AG20443 (cell line): ENCODE data around the gene PKIG.

Experiments used
- DNase-seq: peaks from one replicate; pipeline ENCODE4 v3.0.0; 2012; ENCODE audit warnings: low spot score, mixed read lengths

PKIG gene

GRCh38 chr20:44596876-44597275, 14.5 kb downstream of the PKIG start:
- DNase-seq: no peak

- no peak for DNase-seq
Measured at GRCh38 chr20:44597516-44597915, 15.1 kb downstream of the PKIG start.

GRCh38 chr20:44597930-44598329, 15.6 kb downstream of the PKIG start:
- DNase-seq: no peak

- no peak for DNase-seq
Measured at GRCh38 chr20:44598423-44599305, 16.3 kb downstream of the PKIG start.

GRCh38 chr20:44599715-44600114, 17.3 kb downstream of the PKIG start:
- DNase-seq: no peak

GRCh38 chr20:44600301-44600700, 17.9 kb downstream of the PKIG start:
- DNase-seq: no peak

- DNase-seq: peak; percentile 64
Measured at GRCh38 chr20:44600758-44601201, 18.4 kb downstream of the PKIG start.

- DNase-seq: no peak
Measured at GRCh38 chr20:44601236-44601671, 18.9 kb downstream of the PKIG start.

GRCh38 chr20:44601801-44602204, 19.4 kb downstream of the PKIG start:
- DNase-seq: peak; percentile 91

GRCh38 chr20:44603327-44603726, 20.9 kb downstream of the PKIG start:
- DNase-seq: no peak

- no peak for DNase-seq
Measured at GRCh38 chr20:44606725-44607441, 24.5 kb downstream of the PKIG start.

- no peak for DNase-seq
Measured at GRCh38 chr20:44609006-44609515, 26.7 kb downstream of the PKIG start.

- DNase-seq: peak; percentile 93
Measured at GRCh38 chr20:44609516-44610312, 27.3 kb downstream of the PKIG start.

- no peak for DNase-seq
Measured at GRCh38 chr20:44610313-44610962, 28.1 kb downstream of the PKIG start.

GRCh38 chr20:44613575-44613974, 31.2 kb downstream of the PKIG start:
- DNase-seq: no peak

GRCh38 chr20:44614525-44614924, 32.1 kb downstream of the PKIG start:
- no peak for DNase-seq

GRCh38 chr20:44615169-44615791, 32.9 kb downstream of the PKIG start:
- no peak for DNase-seq

GRCh38 chr20:44615876-44616603, 33.7 kb downstream of the PKIG start:
- DNase-seq: no peak

GRCh38 chr20:44616604-44616964, 34.2 kb downstream of the PKIG start:
- DNase-seq: no peak

GRCh38 chr20:44618318-44618731, 35.9 kb downstream of the PKIG start:
- DNase-seq: no peak
